Measurements from ENCODE around the gene CCDC97. TPM values are rescaled to one million over a fixed set of nuclear protein-coding genes. Genes with fewer than 3 reads are reported as not detected.
A peak's percentile ranks its signal among the peaks of the same experiment; 100 is the strongest.
"Not testable (repeated sequence)": the region's sequence is repeated elsewhere in the genome, so short reads cannot be mapped to it uniquely, and the experiment has no call there.

The CCDC97 gene
- total RNA-seq, 1 donor from 2014 or later: 40.5 TPM

DNA sequence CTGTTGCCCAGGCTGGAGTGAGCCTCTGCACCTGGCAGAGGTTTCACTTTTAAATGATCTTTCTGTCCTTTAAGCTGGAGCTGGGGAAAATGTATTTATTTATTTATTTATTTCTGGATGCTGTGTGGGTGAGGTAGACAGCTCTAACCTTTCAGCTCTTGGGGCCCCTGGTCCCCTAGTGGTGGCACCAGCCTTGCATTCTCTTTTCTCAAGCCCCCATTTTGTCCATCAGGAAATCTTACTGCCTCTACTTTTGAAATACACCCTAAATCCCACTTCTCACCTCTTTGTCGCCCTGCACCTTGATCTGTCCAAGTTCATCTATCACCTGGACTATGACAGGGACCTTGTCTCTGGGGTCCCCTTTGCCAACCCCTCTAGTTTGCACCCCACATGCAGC lies 56.1 kb downstream of the CCDC97 start:
- no peak overlapping the region for H3K27ac Mint-ChIP-seq
- H3K4me3 Mint-ChIP-seq: peak overlapping the region; percentile 16
- no peaks in the 10 kb centered on the region for H3K9me3 Mint-ChIP-seq
- TF ChIP-seq, protein P1, sequence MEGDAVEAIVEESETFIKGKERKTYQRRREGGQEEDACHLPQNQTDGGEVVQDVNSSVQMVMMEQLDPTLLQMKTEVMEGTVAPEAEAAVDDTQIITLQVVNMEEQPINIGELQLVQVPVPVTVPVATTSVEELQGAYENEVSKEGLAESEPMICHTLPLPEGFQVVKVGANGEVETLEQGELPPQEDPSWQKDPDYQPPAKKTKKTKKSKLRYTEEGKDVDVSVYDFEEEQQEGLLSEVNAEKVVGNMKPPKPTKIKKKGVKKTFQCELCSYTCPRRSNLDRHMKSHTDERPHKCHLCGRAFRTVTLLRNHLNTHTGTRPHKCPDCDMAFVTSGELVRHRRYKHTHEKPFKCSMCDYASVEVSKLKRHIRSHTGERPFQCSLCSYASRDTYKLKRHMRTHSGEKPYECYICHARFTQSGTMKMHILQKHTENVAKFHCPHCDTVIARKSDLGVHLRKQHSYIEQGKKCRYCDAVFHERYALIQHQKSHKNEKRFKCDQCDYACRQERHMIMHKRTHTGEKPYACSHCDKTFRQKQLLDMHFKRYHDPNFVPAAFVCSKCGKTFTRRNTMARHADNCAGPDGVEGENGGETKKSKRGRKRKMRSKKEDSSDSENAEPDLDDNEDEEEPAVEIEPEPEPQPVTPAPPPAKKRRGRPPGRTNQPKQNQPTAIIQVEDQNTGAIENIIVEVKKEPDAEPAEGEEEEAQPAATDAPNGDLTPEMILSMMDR (IDR thresholded peaks at IDR 0.05; ENCODE audit: unreplicated experiment): no peak
- no peaks in the 10 kb centered on the region for H3K27me3 Mint-ChIP-seq (ENCODE audit: low read depth)
- DNase-seq (ENCODE audit: low spot score in 2 of 2, unreplicated experiment in 2 of 2): no peak
- peaks cover 13% of the 10 kb centered on the region for H3K4me1 Mint-ChIP-seq
- H3K36me3 Mint-ChIP-seq: peaks cover 3% of the 10 kb centered on the region

DNA sequence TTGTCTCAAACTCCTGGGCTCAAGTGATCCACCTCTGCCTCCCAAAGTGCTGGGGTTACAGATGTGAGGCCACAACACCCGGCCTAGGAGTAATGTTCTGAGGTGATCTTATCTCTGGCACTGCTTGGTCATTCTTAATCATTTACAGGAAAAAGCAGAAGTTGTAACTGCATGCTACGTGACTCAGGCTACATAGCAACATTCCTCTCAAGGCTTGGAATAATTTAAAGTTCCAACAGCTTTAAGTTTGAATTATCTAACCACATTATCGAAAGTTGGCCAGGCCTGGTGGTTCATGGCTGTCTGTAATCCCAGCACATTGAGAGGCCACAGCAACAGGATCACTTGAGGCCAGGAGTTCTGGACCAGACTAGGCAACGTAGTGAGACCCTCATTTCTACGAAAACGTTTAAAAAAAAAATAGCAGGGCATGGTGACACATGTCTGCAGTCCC lies 57.9 kb downstream of the CCDC97 start:
- peaks cover 7% of the 10 kb centered on the region for H3K36me3 Mint-ChIP-seq
- peak overlapping the region; percentile 86 for H3K27ac Mint-ChIP-seq
- H3K27me3 Mint-ChIP-seq (ENCODE audit: low read depth): no peaks in the 10 kb centered on the region
- no peak overlapping the region for H3K4me3 Mint-ChIP-seq
- DNase-seq (ENCODE audit: low spot score in 2 of 2, unreplicated experiment in 2 of 2): no peak
- no peaks in the 10 kb centered on the region for H3K9me3 Mint-ChIP-seq
- peaks cover 13% of the 10 kb centered on the region for H3K4me1 Mint-ChIP-seq
- TF ChIP-seq, protein P1 (IDR thresholded peaks at IDR 0.05; ENCODE audit: unreplicated experiment): no peak

DNA sequence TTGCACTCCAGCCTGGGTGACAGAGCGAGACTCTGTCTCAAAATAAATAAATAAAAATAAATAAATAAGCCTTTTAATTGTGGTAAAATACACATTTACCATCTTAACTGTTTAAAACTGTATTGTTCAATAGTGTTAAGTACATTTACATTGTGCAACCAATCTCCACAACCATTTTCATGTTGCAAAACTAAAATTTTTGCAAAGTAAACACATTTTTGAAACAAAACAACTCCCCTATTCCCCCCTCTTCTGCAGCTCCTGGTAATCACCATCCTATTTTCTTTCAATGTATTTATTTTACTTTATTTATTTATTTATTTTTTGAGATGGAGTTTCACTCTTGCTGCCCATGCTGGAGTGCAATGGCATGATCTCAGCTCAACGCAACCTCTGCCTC lies 59.8 kb downstream of the CCDC97 start:
- Mint-ChIP-seq H3K27ac (no peak overlapping the region), H3K27me3 (ENCODE audit: low read depth) (no peaks in the 10 kb centered on the region), H3K9me3 (no peaks in the 10 kb centered on the region), H3K4me3 (no peak overlapping the region), H3K4me1 (peaks cover 14% of the 10 kb centered on the region), H3K36me3 (peaks cover 7% of the 10 kb centered on the region)
- TF ChIP-seq, protein P1 (IDR thresholded peaks at IDR 0.05; ENCODE audit: unreplicated experiment): no peak
- no peak for DNase-seq (ENCODE audit: low spot score in 2 of 2, unreplicated experiment in 2 of 2)

DNA sequence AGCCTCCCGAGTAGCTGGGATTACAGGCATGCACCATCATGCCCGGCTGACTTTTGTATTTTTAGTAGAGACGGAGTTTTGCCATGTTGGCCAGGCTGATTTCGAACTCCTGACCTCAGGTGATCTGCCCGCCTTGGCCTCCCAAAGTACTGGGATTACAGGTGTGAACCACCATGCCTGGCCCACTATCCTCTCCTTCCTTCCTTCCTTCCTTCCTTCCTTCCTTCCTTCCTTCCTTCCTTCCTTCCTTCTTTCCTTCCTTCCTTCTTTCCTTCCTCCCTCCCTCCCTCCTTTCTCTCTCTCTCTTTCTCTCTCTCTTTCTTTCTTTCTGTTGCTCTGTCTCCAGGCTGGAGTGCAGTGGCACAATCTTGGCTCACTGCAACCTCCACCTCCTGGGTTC lies 61.1 kb downstream of the CCDC97 start:
- not testable (repeated sequence) for H3K9me3 Mint-ChIP-seq; DNase-seq (ENCODE audit: low spot score in 2 of 2, unreplicated experiment in 2 of 2); H3K27ac Mint-ChIP-seq; H3K36me3 Mint-ChIP-seq; H3K4me3 Mint-ChIP-seq; H3K27me3 Mint-ChIP-seq (ENCODE audit: low read depth)
- peaks cover 17% of the 10 kb centered on the region for H3K4me1 Mint-ChIP-seq

DNA sequence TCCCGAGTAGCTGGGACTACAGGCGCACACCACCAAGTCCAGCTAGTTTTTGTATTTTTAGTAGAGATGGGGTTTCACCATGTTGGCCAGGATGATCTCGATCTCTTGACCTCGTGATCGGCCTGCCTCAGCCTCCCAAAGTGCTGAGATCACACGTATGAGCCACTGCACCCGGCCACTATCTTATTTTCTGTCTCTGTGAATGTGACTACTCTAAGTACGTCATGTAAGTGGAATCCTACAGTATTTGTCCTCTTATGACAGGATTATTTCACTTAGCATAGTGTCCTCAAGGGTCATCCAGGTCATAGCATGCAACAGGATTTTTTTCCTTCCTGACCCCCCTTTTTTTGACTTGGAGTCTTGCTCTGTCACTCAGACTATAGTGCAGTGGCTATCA lies 61.6 kb downstream of the CCDC97 start:
- Mint-ChIP-seq H3K36me3 (peaks cover 4% of the 10 kb centered on the region), H3K27ac (no peak overlapping the region), H3K27me3 (ENCODE audit: low read depth) (no peaks in the 10 kb centered on the region), H3K9me3 (no peaks in the 10 kb centered on the region), H3K4me3 (no peak overlapping the region), H3K4me1 (peaks cover 15% of the 10 kb centered on the region)
- DNase-seq (ENCODE audit: low spot score in 2 of 2, unreplicated experiment in 2 of 2): no peak
- TF ChIP-seq, protein P1 (IDR thresholded peaks at IDR 0.05; ENCODE audit: unreplicated experiment): no peak

DNA sequence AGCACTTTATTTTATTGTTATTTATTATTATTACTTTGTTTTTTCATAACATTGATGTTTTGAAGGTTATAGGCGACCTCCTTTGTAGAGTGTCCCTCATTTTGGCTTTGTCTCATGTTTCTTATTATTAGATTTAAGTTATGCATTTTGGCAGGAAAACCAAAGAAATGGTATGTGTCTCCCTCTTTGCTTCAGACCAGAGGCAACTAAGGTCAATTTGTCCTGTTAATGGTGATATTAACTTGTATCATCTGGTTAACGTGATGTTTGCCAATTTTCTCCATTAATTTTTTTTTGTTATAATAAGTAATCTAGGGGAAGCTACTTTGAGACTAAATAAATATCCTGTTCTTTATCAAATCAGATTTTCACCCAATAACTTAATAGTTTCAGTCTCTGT lies 62.5 kb downstream of the CCDC97 start:
- no peak for DNase-seq (ENCODE audit: low spot score in 2 of 2, unreplicated experiment in 2 of 2)
- Mint-ChIP-seq H3K27ac (peak overlapping the region; percentile 60), H3K4me1 (peaks cover 20% of the 10 kb centered on the region), H3K9me3 (no peaks in the 10 kb centered on the region), H3K4me3 (no peak overlapping the region), H3K36me3 (peaks cover 4% of the 10 kb centered on the region), H3K27me3 (ENCODE audit: low read depth) (no peaks in the 10 kb centered on the region)
- TF ChIP-seq, protein P1 (IDR thresholded peaks at IDR 0.05; ENCODE audit: unreplicated experiment): no peak

All from mesothelial cell of epicardium (in vitro differentiated cells).